Pancreas (tissue), 10 donors: ENCODE data around the gene BCL2L1. TPM values are rescaled to one million over a fixed set of nuclear protein-coding genes. Genes with fewer than 3 reads are reported as not detected.

ENCODE experiments used
- ATAC-seq, 4 donors: fragments of 200-7000 bp; cut with Tn5 transposase; one replicate each; pipeline versions ENCODE4 v1.8.0 to v1.9.1; 2020; ENCODE audit warnings: mild to moderate bottlenecking in 4 of 4, moderate library complexity in 4 of 4
- DNase-seq, 6 donors: peaks; one replicate each; pipeline ENCODE4 v3.0.0-alpha.2; 2020
- FAIRE-seq: peaks from 2 replicates; lab custom pipeline; 2012; peaks lifted over from hg19 to GRCh38; lab: Jason Lieb, UNC
- H3K27ac ChIP-seq, 4 donors: fragments of 200-600 bp; sonication (generic); 1 replicate in 3 of 4; 2 replicates in 1 of 4; pipeline versions ENCODE4 v1.5.0 to v1.8.0; 2020
- H3K27me3 ChIP-seq, 4 donors: fragments of 200-600 bp; one replicate each; pipeline ENCODE4 v1.8.0; 2021
- H3K36me3 ChIP-seq, 3 donors: fragments of 200-600 bp; sonication (generic) in 1 of 3; one replicate each; pipeline versions ENCODE4 v1.5.0 to v1.8.0; 2020 to 2021
- H3K4me1 ChIP-seq, 3 donors: fragments of 200-600 bp; one replicate each; pipeline ENCODE4 v1.8.0; 2021
- H3K4me3 ChIP-seq, 4 donors: fragments of 200-600 bp; sonication (generic) in 2 of 4; one replicate each; pipeline versions ENCODE4 v1.5.0 to v1.8.0; 2020 to 2021
- H3K9me3 ChIP-seq, 4 donors: fragments of 200-600 bp; one replicate each; pipeline ENCODE4 v1.8.0; 2021
- WGBS, 2 donors: extraction: QIAGEN DNeasy Blood & Tissue Kit; methylation state at CpG; one replicate each; pipeline ENCODE4 v1.1.7; 2013; 5-methylcytosine and 5-hydroxymethylcytosine counted together
- intact Hi-C, 3 donors: fragments of 100-400 bp; cut with DNase I; formaldehyde crosslinking; loops; one replicate each; pipeline versions ENCODE4 v1.11.1 to v1.14.2; 2022
- polyA plus RNA-seq, 2 donors: library from polyadenylated mRNA; stranded (reverse); fragments of 200-250 nt; gene quantifications; one replicate each; pipeline ENCODE4 v1.2.3, GENCODE V29; 2013
- total RNA-seq, 6 donors: library from RNA; stranded (reverse); fragmentation: NEBNext Ultra II Directional in 4 of 6; extraction: Animal tissue kit (Norgen Biotek cat#: 25700) in 4 of 6; gene quantifications; one replicate each; pipeline versions ENCODE4 v1.2.1 to v1.2.4, GENCODE V29; 2021 to 2023
- TF ChIP-seq, protein P1 (sequence below), 4 donors: fragments of 200-600 bp; sonication (generic) in 3 of 4; IDR thresholded peaks; one replicate each; pipeline versions ENCODE4 v1.5.0 to v1.8.0; 2021; ENCODE audit warnings: antibody characterized with exemption in 4 of 4
- donor health status: healthy with polysubstance abuse.
- donor health status: DM: no; HTN: no; CAD: no; lungs with moderate emphysema.
- donor health status: DM: no; HTN: no; CAD: no.
- donor health status: control.
- donor health status: control.
- donor health status: Bipolar disorder and iron deficiency.
- donor health status: DM: yes; HTN: yes; CAD: no.
- donor health status: DM: no; HTN: no; CAD: no.
- donor health status: DM: no; HTN: no; CAD: no.
- donor health status: DM: yes; HTN: yes; CAD: no.

Gene BCL2L1
- total and polyA plus RNA-seq, 8 donors, result 27.3 to 59.8 (median 40.8) TPM

- 39 to 42% methylated on average over 22 of the region's 22 CpGs for WGBS, 2 donors
- ATAC-seq, result no peak
- no peaks in the 10 kb centered on the region for H3K9me3 ChIP-seq
- intact Hi-C loops, result loop anchor here in 1 of 3 donors (5.0 kb wide), 1 partner anchor 54 kb away; no protein-coding TSS in a partner anchor
- H3K27ac ChIP-seq, result peak overlapping the region; percentile 97 to 98 (median 98)
- no peaks in the 10 kb centered on the region for H3K36me3 ChIP-seq
- H3K4me1 ChIP-seq, result peaks cover 8 to 38% (median 33%) of the 10 kb centered on the region in 3 donors
- DNase-seq, result peak in 4 of 6 donors; percentile 34 to 61 (median 49)
- peak overlapping the region; percentile 89 to 96 (median 94) for H3K4me3 ChIP-seq
- no peaks in the 10 kb centered on the region for H3K27me3 ChIP-seq
- no peak for FAIRE-seq
- TF ChIP-seq, protein P1, sequence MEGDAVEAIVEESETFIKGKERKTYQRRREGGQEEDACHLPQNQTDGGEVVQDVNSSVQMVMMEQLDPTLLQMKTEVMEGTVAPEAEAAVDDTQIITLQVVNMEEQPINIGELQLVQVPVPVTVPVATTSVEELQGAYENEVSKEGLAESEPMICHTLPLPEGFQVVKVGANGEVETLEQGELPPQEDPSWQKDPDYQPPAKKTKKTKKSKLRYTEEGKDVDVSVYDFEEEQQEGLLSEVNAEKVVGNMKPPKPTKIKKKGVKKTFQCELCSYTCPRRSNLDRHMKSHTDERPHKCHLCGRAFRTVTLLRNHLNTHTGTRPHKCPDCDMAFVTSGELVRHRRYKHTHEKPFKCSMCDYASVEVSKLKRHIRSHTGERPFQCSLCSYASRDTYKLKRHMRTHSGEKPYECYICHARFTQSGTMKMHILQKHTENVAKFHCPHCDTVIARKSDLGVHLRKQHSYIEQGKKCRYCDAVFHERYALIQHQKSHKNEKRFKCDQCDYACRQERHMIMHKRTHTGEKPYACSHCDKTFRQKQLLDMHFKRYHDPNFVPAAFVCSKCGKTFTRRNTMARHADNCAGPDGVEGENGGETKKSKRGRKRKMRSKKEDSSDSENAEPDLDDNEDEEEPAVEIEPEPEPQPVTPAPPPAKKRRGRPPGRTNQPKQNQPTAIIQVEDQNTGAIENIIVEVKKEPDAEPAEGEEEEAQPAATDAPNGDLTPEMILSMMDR (IDR thresholded peaks at IDR 0.05), result no peak
Observed at GRCh38 chr20:31721408-31722256, 1.0 kb downstream of the BCL2L1 start.

DNA sequence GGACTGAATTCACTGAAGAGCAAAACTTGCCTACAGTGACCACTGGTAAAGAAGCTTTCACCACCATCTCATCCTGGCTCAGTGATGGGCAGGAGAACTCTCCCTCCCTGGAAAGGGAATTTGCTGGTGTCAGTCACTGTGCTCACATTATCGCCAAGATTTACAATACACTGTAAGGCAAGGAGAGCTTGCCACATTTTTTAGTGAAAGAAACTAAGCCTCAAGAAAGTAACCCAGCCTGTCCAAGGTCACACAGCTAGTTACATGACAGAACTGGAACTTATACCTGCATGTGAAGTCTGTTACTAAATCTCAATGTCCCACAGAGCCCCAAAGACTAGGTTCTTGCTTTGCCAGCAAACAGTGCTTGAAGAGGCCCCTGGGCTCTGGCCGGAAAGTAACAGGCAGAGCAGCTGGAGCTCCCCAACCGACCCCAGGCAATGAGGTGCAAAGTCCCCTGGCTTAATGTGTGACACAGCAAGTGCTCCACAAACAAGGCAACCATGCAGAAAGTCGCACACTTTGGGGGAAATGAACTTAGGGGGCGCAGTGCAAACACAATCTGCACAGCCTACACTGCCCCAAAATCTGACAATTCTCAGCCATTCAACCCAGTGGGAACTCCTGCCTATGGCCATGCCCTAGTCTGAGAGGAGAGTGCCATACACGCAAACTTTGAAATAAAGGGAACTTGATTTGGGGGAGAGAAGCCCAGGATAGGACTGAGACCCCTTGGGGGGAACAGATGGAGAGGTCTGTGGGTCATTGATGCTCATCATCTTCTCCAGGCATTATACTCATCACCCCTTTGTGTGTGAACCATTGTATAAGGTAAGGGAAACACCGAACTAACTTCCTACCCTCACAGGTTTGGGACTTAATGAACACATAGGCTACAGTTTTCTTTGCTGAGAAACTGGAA, 1.9 kb downstream of the BCL2L1 start:
- Histone ChIP-seq H3K36me3 (no peaks in the 10 kb centered on the region), H3K27me3 (no peaks in the 10 kb centered on the region), H3K9me3 (no peaks in the 10 kb centered on the region), H3K4me3 (peak overlapping the region; percentile 89 to 96 (median 94)), H3K27ac (peak overlapping the region; percentile 97 to 98 (median 98)), H3K4me1 (peaks cover 8 to 38% (median 36%) of the 10 kb centered on the region in 3 donors)
- DNase-seq, result no peak
- no peak for FAIRE-seq
- ATAC-seq, result no peak
- TF ChIP-seq, protein P1 (IDR thresholded peaks at IDR 0.05), result no peak
- 20 to 25% methylated on average over 7 of the region's 7 CpGs for WGBS, 2 donors
- intact Hi-C loops, result loop anchor here in 1 of 3 donors (5.0 kb wide), 1 partner anchor 53 kb away; no protein-coding TSS in a partner anchor

GRCh38 chr20:31719644-31720485, 2.8 kb downstream of the BCL2L1 start:
- FAIRE-seq (no peak), ATAC-seq (no peak), DNase-seq (no peak)
- peak overlapping the region; percentile 89 to 96 (median 94) for H3K4me3 ChIP-seq
- no peaks in the 10 kb centered on the region for H3K9me3 ChIP-seq
- H3K4me1 ChIP-seq, result peaks cover 8 to 38% (median 36%) of the 10 kb centered on the region in 3 donors
- intact Hi-C loops, result loop anchor here in 1 of 3 donors (5.0 kb wide), 1 partner anchor 53 kb away; no protein-coding TSS in a partner anchor
- TF ChIP-seq, protein P1 (IDR thresholded peaks at IDR 0.05), result no peak
- WGBS, 2 donors, result 19 to 29% methylated on average over 2 of the region's 2 CpGs
- H3K36me3 ChIP-seq, result no peaks in the 10 kb centered on the region
- H3K27me3 ChIP-seq, result no peaks in the 10 kb centered on the region
- H3K27ac ChIP-seq, result peak overlapping the region; percentile 97 to 98 (median 98)

DNA sequence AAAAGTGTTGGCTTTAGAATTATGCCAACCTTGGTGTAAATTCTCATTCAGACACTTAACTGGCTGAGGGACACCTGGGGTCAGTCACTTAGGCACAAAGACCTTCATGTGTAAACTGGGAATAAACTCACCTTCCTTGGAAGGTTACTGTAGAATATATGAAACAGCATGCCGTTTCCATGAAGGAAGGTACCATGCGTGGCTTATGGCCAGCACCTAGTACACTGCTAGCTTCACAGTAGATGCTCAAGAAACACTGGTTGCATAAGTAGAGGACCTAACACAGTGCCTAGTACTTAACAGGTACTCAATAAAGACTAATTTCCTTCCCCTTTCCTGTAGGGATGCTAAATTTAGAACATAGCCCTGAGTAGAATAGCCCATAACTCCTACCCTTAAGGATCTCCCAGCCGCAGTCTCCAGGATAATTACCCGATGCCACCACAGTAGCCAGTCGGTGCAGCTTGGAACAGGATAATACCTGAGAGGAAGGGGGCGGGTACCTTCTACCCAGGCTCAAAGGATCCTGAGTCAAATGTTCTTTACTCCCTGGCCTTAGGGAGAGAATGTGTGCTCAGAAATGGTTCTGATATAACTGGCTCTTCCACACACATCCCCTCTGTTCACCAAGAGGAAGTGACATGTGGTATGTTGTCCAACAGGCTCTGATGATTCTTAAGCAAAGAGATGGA, 3.6 kb downstream of the BCL2L1 start:
- H3K4me3 ChIP-seq, result peak overlapping the region in 2 of 4 donors; percentile 92 to 95
- no peak for ATAC-seq

More for the DNA sequence above, 3.6 kb downstream of the BCL2L1 start:
- Histone ChIP-seq H3K27ac (peak overlapping the region; percentile 97 to 98 (median 98)), H3K27me3 (no peaks in the 10 kb centered on the region), H3K36me3 (peaks cover 0 to under 1% (median 0%) of the 10 kb centered on the region in 3 donors), H3K9me3 (no peaks in the 10 kb centered on the region), H3K4me1 (peaks cover 10 to 39% (median 38%) of the 10 kb centered on the region in 3 donors)
- TF ChIP-seq, protein P1 (IDR thresholded peaks at IDR 0.05), result no peak
- DNase-seq (no peak), FAIRE-seq (no peak)
- WGBS, 2 donors, result 54 to 59% methylated on average over 6 of the region's 6 CpGs
- intact Hi-C loops, result no loop called here
